Panc1 (cell line): ENCODE results near the gene UTF1.

Experiments used
- CTCF ChIP-seq: fragments of 450-650 bp; IDR thresholded peaks from 2 replicates; pipeline ENCODE4 v1.5.1; 2017; ENCODE audit warnings: mild to moderate bottlenecking
- SIN3A ChIP-seq: IDR thresholded peaks from 2 replicates; pipeline ENCODE4 v1.6.1; 2012; ENCODE audit warnings: low read depth, mild to moderate bottlenecking, low read length, moderate library complexity, borderline replicate concordance; ENCODE audit not compliant: insufficient read depth

GRCh38 chr10:133205146-133205545, 24.9 kb upstream of the UTF1 start:
- TF ChIP-seq CTCF = no peak
- no peak for TF ChIP-seq SIN3A
